IMR-90 (cell line): ENCODE results near the gene CD81. TPM values are rescaled to one million over a fixed set of nuclear protein-coding genes. Genes with fewer than 3 reads are reported as not detected.

Experiments
- ATAC-seq: fragments of 200-7000 bp; cut with Tn5 transposase; 2 replicates; pipeline ENCODE4 v1.9.1; 2020; ENCODE audit warnings: low read depth, mild to moderate bottlenecking, moderate library complexity
- BruUV-seq: library from RNA; stranded (reverse); fragments of 400-500 nt; replicated peaks from 2 replicates; lab custom pipeline; 2021; lab: Mats Ljungman, UMichigan
- CTCF ChIA-PET: fragments of 300-600 bp; formaldehyde crosslinking; extraction: SDS; loops from one replicate; lab custom pipeline; 2021; ENCODE audit warnings: antibody characterized with exemption; lab: Yijun Ruan, JAX
- POLR2A ChIA-PET: fragments of 300-600 bp; sonication (Branson Sonifier 250); formaldehyde crosslinking; loops from one replicate; lab custom pipeline; 2022; ENCODE audit warnings: antibody characterized with exemption; ENCODE audit not compliant: unreplicated experiment; lab: Charles Lee
- DNase-seq: peaks from one replicate; pipeline ENCODE4 v3.0.0; 2013
- H2AFZ ChIP-seq: replicated peaks from 2 replicates; pipeline ENCODE3; 2013; ENCODE audit warnings: low read length, mild to moderate bottlenecking; ENCODE audit not compliant: poor library complexity
- H2AK5ac ChIP-seq: 2 replicates; pipeline ENCODE4 v1.6.1; 2013; ENCODE audit warnings: low read depth, low read length, inconsistent platforms
- H2AK9ac ChIP-seq: replicated peaks from 2 replicates; pipeline ENCODE3; 2013; ENCODE audit warnings: mild to moderate bottlenecking, low read depth, low read length, moderate library complexity; ENCODE audit not compliant: poor library complexity
- H2BK120ac ChIP-seq: 2 replicates; pipeline ENCODE4 v1.6.1; 2013; ENCODE audit warnings: low read depth, low read length, inconsistent platforms
- H2BK15ac ChIP-seq: 3 replicates; pipeline ENCODE4 v1.6.1; 2013; ENCODE audit warnings: low read depth, low read length, inconsistent platforms
- H2BK20ac ChIP-seq: 2 replicates; pipeline ENCODE4 v1.6.1; 2013; ENCODE audit warnings: low read depth, mild to moderate bottlenecking, inconsistent platforms, low read length, moderate library complexity
- H2BK5ac ChIP-seq: 2 replicates; pipeline ENCODE4 v1.6.1; 2013; ENCODE audit warnings: mild to moderate bottlenecking, low read depth, low read length, inconsistent platforms; ENCODE audit not compliant: poor library complexity, severe bottlenecking
- H3K14ac ChIP-seq: replicated peaks from 2 replicates; pipeline ENCODE4 v1.6.1; 2013; ENCODE audit warnings: low read depth, low read length, inconsistent platforms
- H3K18ac ChIP-seq: 2 replicates; pipeline ENCODE4 v1.6.1; 2013; ENCODE audit warnings: low read depth, low read length, control low read depth
- H3K23ac ChIP-seq: 2 replicates; pipeline ENCODE4 v1.6.1; 2013; ENCODE audit warnings: low read depth, low read length, inconsistent platforms
- H3K27ac ChIP-seq: 2 replicates; pipeline ENCODE4 v1.5.1; 2013; ENCODE audit warnings: mild to moderate bottlenecking, control low read depth, low read length; ENCODE audit not compliant: insufficient read depth
- H3K27me3 ChIP-seq: 2 replicates; pipeline ENCODE4 v1.6.1; 2013; ENCODE audit warnings: low read length; ENCODE audit not compliant: control insufficient read depth, insufficient read depth
- H3K36me3 ChIP-seq: 2 replicates; pipeline ENCODE4 v1.6.1; 2013; ENCODE audit warnings: low read length, mixed read lengths; ENCODE audit not compliant: control insufficient read depth, insufficient read depth
- H3K4ac ChIP-seq: 2 replicates; pipeline ENCODE4 v1.6.1; 2013; ENCODE audit warnings: low read depth, low read length, inconsistent platforms
- H3K4me1 ChIP-seq: 2 replicates; pipeline ENCODE4 v1.6.1; 2013; ENCODE audit warnings: low read length, mixed read lengths; ENCODE audit not compliant: control insufficient read depth, insufficient read depth
- H3K4me2 ChIP-seq: 2 replicates; pipeline ENCODE4 v1.6.1; 2013; ENCODE audit warnings: low read depth, mild to moderate bottlenecking, control low read depth, low read length, moderate library complexity
- H3K4me3 ChIP-seq: 2 replicates; pipeline ENCODE4 v1.5.1; 2013; ENCODE audit warnings: low read depth, mild to moderate bottlenecking, control low read depth, low read length, moderate library complexity; ENCODE audit not compliant: insufficient read depth
- H3K56ac ChIP-seq: 2 replicates; pipeline ENCODE4 v1.6.1; 2013; ENCODE audit warnings: low read length, inconsistent platforms; ENCODE audit not compliant: insufficient read depth; ENCODE audit errors: extremely low read depth
- H3K79me1 ChIP-seq, 2 experiments: 2 replicates each; pipeline ENCODE4 v1.6.1; 2013; ENCODE audit warnings: low read length in 2 of 2, inconsistent platforms in 1 of 2, low read depth in 1 of 2
- H3K9ac ChIP-seq: 2 replicates; pipeline ENCODE4 v1.6.1; 2013; ENCODE audit warnings: low read depth, low read length, control low read depth
- H3K9me1 ChIP-seq: 2 replicates; pipeline ENCODE4 v1.6.1; 2013; ENCODE audit warnings: low read length, inconsistent platforms; ENCODE audit not compliant: insufficient read depth
- H3K9me3 ChIP-seq: 2 replicates; pipeline ENCODE4 v1.6.1; 2013; ENCODE audit warnings: low read length; ENCODE audit not compliant: control insufficient read depth, insufficient read depth
- H4K20me1 ChIP-seq: 2 replicates; pipeline ENCODE4 v1.6.1; 2013; ENCODE audit warnings: low read length, inconsistent platforms; ENCODE audit not compliant: insufficient read depth
- H4K5ac ChIP-seq: 2 replicates; pipeline ENCODE4 v1.6.1; 2013; ENCODE audit warnings: mild to moderate bottlenecking, low read depth, low read length, control low read depth
- H4K8ac ChIP-seq, 2 experiments: 2 replicates each; pipeline ENCODE4 v1.6.1; 2013; ENCODE audit warnings: low read depth in 2 of 2, low read length in 2 of 2, control low read depth in 1 of 2, inconsistent platforms in 1 of 2
- H4K91ac ChIP-seq: 2 replicates; pipeline ENCODE4 v1.6.1; 2013; ENCODE audit warnings: low read depth, low read length, inconsistent platforms; ENCODE audit not compliant: insufficient read depth
- BHLHE40 ChIP-seq: fragments of 150-350 bp; IDR thresholded peaks from 2 replicates; pipeline ENCODE4 v1.6.1; 2016; ENCODE audit warnings: mild to moderate bottlenecking, low read depth, low read length
- CEBPB ChIP-seq: IDR thresholded peaks from 2 replicates; pipeline ENCODE4 v1.6.1; 2012; ENCODE audit warnings: low read depth, low read length, improper control_type of control experiment
- CHD1 ChIP-seq: IDR thresholded peaks from 2 replicates; pipeline ENCODE4 v1.6.1; 2012; ENCODE audit warnings: low read depth, low read length, improper control_type of control experiment
- FOS ChIP-seq: fragments of 150-350 bp; IDR thresholded peaks from 2 replicates; pipeline ENCODE4 v1.6.1; 2016; ENCODE audit warnings: low read depth, low read length
- MAFK ChIP-seq: IDR thresholded peaks from 2 replicates; pipeline ENCODE4 v1.6.1; 2012; ENCODE audit warnings: low read depth, low read length, improper control_type of control experiment
- MAZ ChIP-seq: IDR thresholded peaks from 2 replicates; pipeline ENCODE4 v1.6.1; 2012; ENCODE audit warnings: low read depth, mild to moderate bottlenecking, low read length, improper control_type of control experiment, moderate library complexity, borderline replicate concordance
- MXI1 ChIP-seq: IDR thresholded peaks from 2 replicates; pipeline ENCODE4 v1.6.1; 2012; ENCODE audit warnings: low read depth, mild to moderate bottlenecking, low read length, moderate library complexity, borderline replicate concordance
- NFE2L2 ChIP-seq: fragments of 150-350 bp; IDR thresholded peaks from 2 replicates; pipeline ENCODE4 v1.6.1; 2016; ENCODE audit warnings: low read depth, mild to moderate bottlenecking, low read length
- POLR2A ChIP-seq: IDR thresholded peaks from 2 replicates; pipeline ENCODE4 v1.6.1; 2012; ENCODE audit warnings: mild to moderate bottlenecking, low read depth, low read length
- RAD21 ChIP-seq: IDR thresholded peaks from 2 replicates; pipeline ENCODE4 v1.6.1; 2012; ENCODE audit warnings: low read length, improper control_type of control experiment
- RFX5 ChIP-seq: IDR thresholded peaks from 2 replicates; pipeline ENCODE4 v1.8.0; 2012; ENCODE audit warnings: low read depth, mild to moderate bottlenecking, low read length, moderate library complexity
- SMC3 ChIP-seq: fragments of 150-350 bp; IDR thresholded peaks from 2 replicates; pipeline ENCODE4 v1.6.1; 2016; ENCODE audit warnings: low read depth, mild to moderate bottlenecking, antibody characterized with exemption, low read length, moderate library complexity
- WGBS, 2 experiments: methylation state at CpG; one replicate each; pipeline versions ENCODE4 v1.1.5 to v1.1.7; 2013; ENCODE audit warnings: missing lambda C conversion rate in 2 of 2; ENCODE audit not compliant: insufficient read length in 1 of 2; ENCODE audit errors: extremely low coverage in 2 of 2; 5-methylcytosine and 5-hydroxymethylcytosine counted together
- dilution Hi-C: fragments of 300-500 bp; cut with HindIII; formaldehyde crosslinking; loops from one replicate; pipeline ENCODE4 v1.14.3; 2018; ENCODE audit warnings: low sequenced_read_pairs; ENCODE audit not compliant: unreplicated experiment
- in situ Hi-C: fragments of 300-500 bp; cut with MboI; formaldehyde crosslinking; loops from 3 replicates; pipeline ENCODE4 v1.14.3; 2019; ENCODE audit warnings: low sequenced_read_pairs, inconsistent platforms, mixed read lengths
- intact Hi-C: fragments of 100-400 bp; cut with micrococcal nuclease; formaldehyde crosslinking; loops from 2 replicates; pipeline ENCODE4 v1.10.0; 2022
- polyA plus RNA-seq, 3 experiments: library from polyadenylated mRNA; depleted of rRNA; stranded (reverse); fragments of >200 nt; gene quantifications; 2 replicates each; pipeline ENCODE4 v1.2.3, GENCODE V29; 2012; ENCODE audit warnings: low replicate concordance in 1 of 3
- total RNA-seq: library from RNA; depleted of rRNA; stranded (reverse); fragments of >200 nt; gene quantifications from 2 replicates; pipeline ENCODE4 v1.2.3, GENCODE V29; 2012
- TF ChIP-seq, protein P1 (sequence below): fragments of 150-350 bp; IDR thresholded peaks from 2 replicates; pipeline ENCODE4 v1.6.1; 2017; ENCODE audit warnings: mild to moderate bottlenecking, antibody characterized with exemption, low read length, low read depth
- TF ChIP-seq, protein P2 (sequence below): conservative IDR thresholded peaks from 2 replicates; pipeline ENCODE4 v1.5.1; 2012; ENCODE audit warnings: mild to moderate bottlenecking, low read depth, low read length, improper control_type of control experiment

Gene CD81
- total and polyA plus RNA-seq, 2 of the 4 experiments (the other 2 are of a cell fraction) = 159 to 689 TPM

DNA sequence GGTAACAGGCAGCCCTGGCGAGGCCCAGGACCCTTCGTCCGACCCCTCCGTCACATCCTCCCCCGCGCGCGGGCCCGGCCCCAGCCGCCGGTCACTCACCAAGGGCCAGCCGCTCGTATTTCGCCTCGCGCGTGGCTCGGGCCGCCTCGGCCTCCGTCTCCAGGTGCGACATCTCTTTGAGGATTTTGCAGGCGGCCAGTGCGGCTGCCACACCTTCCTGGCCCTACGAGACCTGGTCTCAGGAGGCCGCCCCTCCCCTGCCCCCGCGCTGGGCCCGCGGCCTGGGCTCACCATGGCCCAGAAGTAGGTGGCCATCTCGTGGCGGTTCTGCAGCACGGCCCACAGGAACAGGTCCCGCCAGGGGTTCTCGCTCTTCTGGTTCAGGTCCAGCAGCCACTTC lies 37.5 kb downstream of the CD81 start:
- in situ Hi-C loops (loop anchor here (5.0 kb wide), 2 partner anchors 102 to 212 kb away; no protein-coding TSS in a partner anchor), intact Hi-C loops (no loop called here), dilution Hi-C loops (no loop called here)
- no peaks in the 10 kb centered on the region for H3K9me3 ChIP-seq
- ChIA-PET CTCF (interaction anchor here (0.6 kb wide), 1 partner anchor 1321 kb away, joined by 3 read pairs; no protein-coding TSS in a partner anchor), POLR2A (no interaction called here)
- H3K4me1 ChIP-seq = no peaks in the 10 kb centered on the region
- no peak overlapping the region for H4K91ac ChIP-seq
- H3K18ac ChIP-seq = no peak overlapping the region
- no peak overlapping the region for H3K14ac ChIP-seq
- H3K56ac ChIP-seq = no peak overlapping the region
- no peak overlapping the region for H2AK9ac ChIP-seq
- DNase-seq (no peak), ATAC-seq (no peak)
- no peaks in the 10 kb centered on the region for H3K36me3 ChIP-seq
- H3K9me1 ChIP-seq = no peaks in the 10 kb centered on the region
- no peak overlapping the region for H3K27ac ChIP-seq
- H3K27me3 ChIP-seq = peaks cover 10% of the 10 kb centered on the region; the same call in 1 of the 2 replicates
- H3K9ac ChIP-seq = no peak overlapping the region
- H2BK5ac ChIP-seq = no peak overlapping the region
- H3K79me1 ChIP-seq = no peaks in the 10 kb centered on the region
- H2AK5ac ChIP-seq = no peak overlapping the region
- H2AFZ ChIP-seq = no peak overlapping the region
- BruUV-seq = no TSS peak
- H3K4me2 ChIP-seq = no peak overlapping the region
- H2BK15ac ChIP-seq = no peak overlapping the region
- H4K5ac ChIP-seq = no peak overlapping the region
- no peak overlapping the region for H2BK20ac ChIP-seq
- H3K23ac ChIP-seq = no peak overlapping the region
- TF ChIP-seq RAD21 (no peak), BHLHE40 (no peak), POLR2A (no peak), CHD1 (no peak), SMC3 (no peak), FOS (no peak), MAZ (no peak), MAFK (no peak), MXI1 (no peak), NFE2L2 (no peak), RFX5 (no peak), CEBPB (no peak)
- TF ChIP-seq, protein P1, sequence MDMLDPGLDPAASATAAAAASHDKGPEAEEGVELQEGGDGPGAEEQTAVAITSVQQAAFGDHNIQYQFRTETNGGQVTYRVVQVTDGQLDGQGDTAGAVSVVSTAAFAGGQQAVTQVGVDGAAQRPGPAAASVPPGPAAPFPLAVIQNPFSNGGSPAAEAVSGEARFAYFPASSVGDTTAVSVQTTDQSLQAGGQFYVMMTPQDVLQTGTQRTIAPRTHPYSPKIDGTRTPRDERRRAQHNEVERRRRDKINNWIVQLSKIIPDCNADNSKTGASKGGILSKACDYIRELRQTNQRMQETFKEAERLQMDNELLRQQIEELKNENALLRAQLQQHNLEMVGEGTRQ = no peak
- TF ChIP-seq, protein P2, sequence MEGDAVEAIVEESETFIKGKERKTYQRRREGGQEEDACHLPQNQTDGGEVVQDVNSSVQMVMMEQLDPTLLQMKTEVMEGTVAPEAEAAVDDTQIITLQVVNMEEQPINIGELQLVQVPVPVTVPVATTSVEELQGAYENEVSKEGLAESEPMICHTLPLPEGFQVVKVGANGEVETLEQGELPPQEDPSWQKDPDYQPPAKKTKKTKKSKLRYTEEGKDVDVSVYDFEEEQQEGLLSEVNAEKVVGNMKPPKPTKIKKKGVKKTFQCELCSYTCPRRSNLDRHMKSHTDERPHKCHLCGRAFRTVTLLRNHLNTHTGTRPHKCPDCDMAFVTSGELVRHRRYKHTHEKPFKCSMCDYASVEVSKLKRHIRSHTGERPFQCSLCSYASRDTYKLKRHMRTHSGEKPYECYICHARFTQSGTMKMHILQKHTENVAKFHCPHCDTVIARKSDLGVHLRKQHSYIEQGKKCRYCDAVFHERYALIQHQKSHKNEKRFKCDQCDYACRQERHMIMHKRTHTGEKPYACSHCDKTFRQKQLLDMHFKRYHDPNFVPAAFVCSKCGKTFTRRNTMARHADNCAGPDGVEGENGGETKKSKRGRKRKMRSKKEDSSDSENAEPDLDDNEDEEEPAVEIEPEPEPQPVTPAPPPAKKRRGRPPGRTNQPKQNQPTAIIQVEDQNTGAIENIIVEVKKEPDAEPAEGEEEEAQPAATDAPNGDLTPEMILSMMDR = no peak
- WGBS, 2 experiments = 87% methylated on average over 30 of the region's 35 CpGs; no CpG with 5 or more reads in 1 of the 2 experiments
- no peak overlapping the region for H4K8ac ChIP-seq
- no peak overlapping the region for H3K4me3 ChIP-seq
- no peaks in the 10 kb centered on the region for H4K20me1 ChIP-seq
- H2BK120ac ChIP-seq = no peak overlapping the region
- no peak overlapping the region for H3K4ac ChIP-seq
